Inflammatory macrophage (primary cell): Measurements from ENCODE around the gene PLPPR1.

Source experiments
- DNase-seq, 2 donors: peaks; one replicate each; pipeline ENCODE4 v3.0.0-alpha.2; 2020 to 2022

PLPPR1 gene

GRCh38 chr9:101050650-101051049 lies 22.1 kb downstream of the PLPPR1 start:
- DNase-seq, result no peak

- DNase-seq, result no peak
Observed at GRCh38 chr9:101054657-101055056, 26.1 kb downstream of the PLPPR1 start.

GRCh38 chr9:101055516-101055915 lies 27.0 kb downstream of the PLPPR1 start:
- no peak for DNase-seq

- DNase-seq, result no peak
Observed at GRCh38 chr9:101062686-101063085, 34.2 kb downstream of the PLPPR1 start.

- DNase-seq, result no peak
Observed at GRCh38 chr9:101063192-101063591, 34.7 kb downstream of the PLPPR1 start.

GRCh38 chr9:101064206-101064605 lies 35.7 kb downstream of the PLPPR1 start:
- no peak for DNase-seq

- DNase-seq, result no peak
Observed at GRCh38 chr9:101065930-101066329, 37.4 kb downstream of the PLPPR1 start.

GRCh38 chr9:101068696-101069095 lies 40.2 kb downstream of the PLPPR1 start:
- no peak for DNase-seq

GRCh38 chr9:101072259-101072658 lies 43.7 kb downstream of the PLPPR1 start:
- DNase-seq, result no peak

- no peak for DNase-seq
Observed at GRCh38 chr9:101073122-101073521, 44.6 kb downstream of the PLPPR1 start.

- DNase-seq, result no peak
Observed at GRCh38 chr9:101081641-101082040, 53.1 kb downstream of the PLPPR1 start.

GRCh38 chr9:101083448-101084202 lies 55.1 kb downstream of the PLPPR1 start:
- DNase-seq, result no peak

- no peak for DNase-seq
Observed at GRCh38 chr9:101087426-101087825, 58.9 kb downstream of the PLPPR1 start.

- no peak for DNase-seq
Observed at GRCh38 chr9:101092922-101093321, 64.4 kb downstream of the PLPPR1 start.

GRCh38 chr9:101093620-101094019 lies 65.1 kb downstream of the PLPPR1 start:
- no peak for DNase-seq

GRCh38 chr9:101094686-101095085 lies 66.2 kb downstream of the PLPPR1 start:
- no peak for DNase-seq

- DNase-seq, result no peak
Observed at GRCh38 chr9:101097210-101097609, 68.7 kb downstream of the PLPPR1 start.

GRCh38 chr9:101098392-101098791 lies 69.9 kb downstream of the PLPPR1 start:
- no peak for DNase-seq

- no peak for DNase-seq
Observed at GRCh38 chr9:101114317-101114716, 85.8 kb downstream of the PLPPR1 start.

GRCh38 chr9:101115102-101115501 lies 86.6 kb downstream of the PLPPR1 start:
- no peak for DNase-seq

GRCh38 chr9:101117161-101117560 lies 88.6 kb downstream of the PLPPR1 start:
- DNase-seq, result no peak

GRCh38 chr9:101119206-101119819 lies 90.8 kb downstream of the PLPPR1 start:
- DNase-seq, result peak in 1 of 2 donors; percentile 5

GRCh38 chr9:101121836-101122399 lies 93.4 kb downstream of the PLPPR1 start:
- DNase-seq, result no peak

GRCh38 chr9:101126556-101126955 lies 98.0 kb downstream of the PLPPR1 start:
- no peak for DNase-seq
